GM18867 (cell line): ENCODE data around the gene POLR3E.
A peak's percentile ranks its signal among the peaks of the same experiment; 100 is the strongest.
"Not testable (repeated sequence)": the region's sequence is repeated elsewhere in the genome, so short reads cannot be mapped to it uniquely, and the experiment has no call there.

Source experiments
- ATAC-seq: cut with Tn5 transposase; IDR thresholded peaks from one replicate; pipeline ENCODE4 v1.9.1; 2021; ENCODE audit warnings: mild to moderate bottlenecking, moderate library complexity; ENCODE audit not compliant: unreplicated experiment

Gene POLR3E

DNA sequence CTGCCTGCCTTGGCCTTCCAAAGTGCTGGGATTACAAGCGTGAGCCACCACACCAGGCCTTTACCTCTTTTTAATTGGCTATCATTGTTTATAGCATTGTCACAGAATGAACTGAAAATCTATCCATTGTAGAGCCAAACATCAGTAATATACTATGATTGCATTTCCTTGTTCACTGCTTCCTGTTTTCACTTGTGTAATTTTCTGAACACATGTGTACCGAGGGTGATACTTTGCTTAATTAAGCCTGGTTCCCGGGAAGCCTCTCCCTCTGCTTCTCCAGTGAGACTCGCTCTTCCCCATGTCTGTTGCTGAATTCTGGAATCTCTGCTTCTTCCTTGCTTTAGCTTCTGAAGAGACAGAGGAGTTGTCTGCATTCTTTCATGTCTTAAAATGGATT lies 33.1 kb downstream of the POLR3E start:
- no peak for ATAC-seq

DNA sequence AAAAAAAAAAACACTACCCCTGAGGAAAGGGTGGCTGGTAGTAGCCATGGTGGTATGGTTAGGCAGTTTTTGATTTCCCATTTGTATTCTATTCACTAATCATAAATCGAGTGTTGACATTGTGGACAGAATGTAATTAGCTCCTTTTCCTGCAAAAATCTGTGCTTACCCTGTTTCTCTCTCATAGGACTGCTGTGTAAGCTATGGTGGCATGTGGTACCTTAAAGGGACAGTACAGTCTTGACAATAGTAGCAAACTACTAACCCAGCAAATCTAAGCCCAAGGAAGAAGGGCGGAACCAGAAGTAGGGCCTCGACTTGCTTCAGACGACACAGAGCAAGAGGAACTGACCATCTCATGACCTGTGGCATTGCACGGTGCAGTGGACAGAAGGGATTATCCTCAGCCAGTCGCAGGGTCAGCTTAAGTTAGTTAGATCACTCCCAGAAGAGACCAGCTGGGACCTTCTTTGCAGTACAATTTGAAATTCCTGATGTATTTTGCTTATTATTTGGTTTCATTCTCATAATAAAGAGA lies 36.3 kb downstream of the POLR3E start:
- ATAC-seq: no peak

DNA sequence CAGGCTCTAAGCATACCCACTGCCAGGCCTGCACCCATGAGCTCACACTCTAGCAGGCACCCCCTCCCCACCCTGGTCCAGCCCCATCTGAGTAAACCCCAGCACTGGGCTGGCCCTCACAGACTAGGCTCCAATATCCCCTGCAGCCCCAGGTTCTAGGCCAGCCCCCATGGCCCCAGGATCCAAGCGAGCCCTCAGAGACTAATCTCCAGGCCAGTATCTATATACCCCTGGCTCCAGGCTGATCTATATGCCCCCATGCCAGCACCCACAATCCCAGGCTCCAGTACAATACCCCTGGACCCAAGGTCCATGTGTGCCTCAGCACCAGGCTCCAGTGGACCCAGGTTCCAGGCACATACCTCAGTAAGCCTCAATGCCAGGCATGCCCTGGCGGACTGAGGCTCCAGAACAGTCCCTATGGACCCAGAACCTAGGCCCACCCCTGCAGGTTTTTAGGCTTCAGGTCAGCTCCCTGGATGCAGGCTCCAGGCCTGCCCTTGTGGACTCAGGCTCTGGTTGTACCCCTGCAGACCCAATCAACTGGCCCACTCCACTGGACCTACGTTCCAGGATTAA lies 38.5 kb downstream of the POLR3E start:
- no peak for ATAC-seq

GRCh38 chr16:22336581-22336980 lies 39.4 kb downstream of the POLR3E start:
- ATAC-seq: no peak

DNA sequence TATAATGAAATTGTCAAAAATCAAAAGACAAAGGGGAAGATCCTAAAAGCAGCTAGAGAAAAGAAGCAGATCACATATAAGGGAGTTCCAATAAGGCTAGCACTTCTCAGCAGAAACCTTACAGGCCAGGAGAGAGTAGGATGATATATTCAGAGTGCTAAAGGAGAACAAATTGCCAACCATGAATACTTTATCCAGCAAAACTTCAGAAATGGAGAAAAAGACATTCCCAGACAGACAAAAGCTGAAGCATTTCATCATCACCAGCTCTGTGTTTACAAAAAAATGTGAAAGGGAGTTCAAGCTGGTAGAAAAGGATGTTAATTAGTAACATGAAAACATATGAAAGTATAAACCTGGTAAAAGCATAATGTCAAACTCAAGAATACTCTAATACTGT lies 39.8 kb downstream of the POLR3E start:
- no peak for ATAC-seq

- ATAC-seq: no peak
Measured at GRCh38 chr16:22337849-22338635, 40.8 kb downstream of the POLR3E start.

GRCh38 chr16:22340945-22341344 lies 43.7 kb downstream of the POLR3E start:
- no peak for ATAC-seq

DNA sequence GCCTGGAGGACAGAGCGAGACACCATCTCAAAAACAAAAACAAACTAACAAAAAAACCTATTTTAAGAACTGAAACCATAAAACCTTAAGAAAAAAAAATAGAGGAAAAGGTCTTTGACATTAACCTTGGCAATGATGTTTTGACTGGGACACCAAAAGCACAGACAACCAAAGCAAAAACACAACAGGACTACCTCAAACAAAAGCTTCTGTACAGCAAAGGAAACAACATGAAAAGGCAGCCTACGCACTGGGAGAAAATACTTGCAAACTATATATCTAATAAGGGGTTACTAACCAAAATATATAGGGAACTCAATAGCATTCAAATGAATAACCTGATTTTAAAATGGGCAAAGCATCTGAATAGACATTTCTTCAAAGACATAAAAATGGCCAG lies 44.9 kb downstream of the POLR3E start:
- ATAC-seq: no peak

GRCh38 chr16:22346483-22346882 lies 49.3 kb downstream of the POLR3E start:
- no peak for ATAC-seq

- ATAC-seq: no peak
Measured at GRCh38 chr16:22347100-22347820, 50.1 kb downstream of the POLR3E start.

- no peak for ATAC-seq
Measured at GRCh38 chr16:22348291-22348690, 51.1 kb downstream of the POLR3E start.

GRCh38 chr16:22351017-22351416 lies 53.8 kb downstream of the POLR3E start:
- ATAC-seq: not testable (repeated sequence)

- no peak for ATAC-seq
Measured at GRCh38 chr16:22352140-22352539, 54.9 kb downstream of the POLR3E start.

DNA sequence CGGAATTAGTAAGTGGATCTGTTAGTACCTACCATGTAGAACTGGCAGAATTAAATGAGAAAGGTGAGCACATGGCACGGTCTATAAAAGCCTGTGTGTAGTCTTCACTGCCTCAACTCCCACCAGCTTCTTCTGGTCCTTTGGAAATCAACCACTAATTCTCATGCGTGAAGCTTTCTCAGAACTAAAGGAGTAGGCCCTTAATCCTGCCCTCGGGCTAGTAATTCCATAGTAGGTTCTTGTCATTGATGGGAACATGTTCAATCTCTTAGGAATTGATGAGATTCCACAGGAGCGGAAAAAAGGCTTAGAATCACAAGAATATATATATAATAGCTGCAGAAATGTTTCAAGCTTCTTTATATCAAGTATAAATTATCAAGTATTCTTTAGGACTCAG lies 55.5 kb downstream of the POLR3E start:
- ATAC-seq: no peak

DNA sequence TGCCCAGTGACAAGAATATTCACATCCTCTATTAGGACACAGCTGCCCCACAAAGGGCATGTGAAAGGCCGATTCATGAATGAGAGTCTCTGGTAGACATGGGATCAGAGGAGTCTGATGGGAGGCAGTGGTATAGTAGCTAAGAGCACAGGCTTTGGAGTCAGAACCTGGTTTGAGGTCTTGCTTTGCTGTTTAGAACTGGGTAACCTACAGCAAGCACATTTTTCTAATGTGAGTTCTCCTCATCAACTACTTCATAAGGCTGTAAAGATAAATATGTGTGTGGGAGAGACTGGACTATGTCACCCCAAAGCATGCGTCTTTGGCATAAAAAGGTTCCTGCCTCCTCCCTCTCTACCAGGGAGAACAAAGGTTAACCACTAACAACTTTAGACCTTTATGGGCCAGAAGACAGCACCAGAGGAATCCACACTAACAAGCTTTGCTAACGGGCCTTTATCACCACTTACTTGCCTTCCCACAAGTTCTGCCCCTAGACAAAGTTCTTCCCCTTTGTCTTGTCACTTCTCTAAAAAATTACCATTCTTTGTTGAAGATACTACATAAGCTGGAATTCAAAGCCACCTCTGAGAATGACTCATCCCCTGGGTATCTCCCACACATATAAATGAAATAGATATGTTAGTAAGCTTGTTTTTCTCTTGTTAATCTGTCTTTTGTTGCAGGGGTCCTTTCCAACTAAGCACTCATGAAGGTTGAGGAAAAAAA lies 56.1 kb downstream of the POLR3E start:
- no peak for ATAC-seq

DNA sequence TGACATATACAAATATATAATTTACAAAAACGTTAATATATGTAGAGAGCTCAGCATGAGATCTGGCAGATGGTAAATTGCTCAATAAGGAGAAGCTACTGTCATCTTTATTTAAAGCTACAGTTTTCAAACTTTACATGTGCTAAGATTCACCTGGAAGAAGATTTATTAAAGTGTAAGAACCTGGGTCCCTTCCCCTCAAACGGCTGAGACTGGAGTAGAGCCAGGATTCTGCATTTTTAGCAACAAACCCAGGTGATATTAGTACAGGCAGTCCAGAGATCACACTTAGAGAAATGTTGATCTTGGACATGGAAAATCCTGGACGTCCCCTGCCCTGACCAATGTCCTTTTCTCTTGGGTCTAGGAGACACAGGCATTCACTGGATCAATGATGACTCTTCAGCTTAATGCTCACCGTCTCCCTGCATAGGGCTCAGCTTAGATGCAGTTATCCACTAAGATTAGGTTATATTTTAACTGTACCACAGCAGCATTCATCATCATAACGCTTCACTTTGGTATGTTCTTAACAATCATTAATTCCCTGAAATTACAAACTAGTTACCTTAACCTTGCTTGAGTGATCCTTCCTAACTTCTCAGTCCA lies 56.8 kb downstream of the POLR3E start:
- no peak for ATAC-seq

DNA sequence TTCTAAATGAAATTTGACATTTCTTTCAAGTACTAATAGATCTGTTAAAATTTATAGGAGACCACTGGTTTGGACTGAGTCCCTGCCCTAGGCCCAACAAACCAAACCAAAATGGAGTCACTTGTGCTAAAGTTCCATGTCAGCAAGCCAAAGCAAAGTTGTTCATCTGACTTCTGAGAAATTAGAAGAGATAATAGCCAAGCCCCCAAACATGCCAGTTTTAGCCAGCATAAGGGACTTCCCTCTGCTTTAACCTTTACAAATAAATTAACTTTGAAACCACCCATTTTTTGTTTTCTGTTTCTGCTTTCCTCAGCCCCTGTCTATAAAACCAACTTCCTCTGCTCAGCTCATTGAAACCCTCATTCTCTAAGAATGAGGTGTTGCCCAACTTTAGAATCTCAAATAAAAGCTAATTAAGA lies 58.3 kb downstream of the POLR3E start:
- no peak for ATAC-seq

- peak; percentile 18 for ATAC-seq
Measured at GRCh38 chr16:22356930-22357634, 59.9 kb downstream of the POLR3E start.

- peak; percentile 75 for ATAC-seq
Measured at GRCh38 chr16:22357635-22357971, 60.4 kb downstream of the POLR3E start.

DNA sequence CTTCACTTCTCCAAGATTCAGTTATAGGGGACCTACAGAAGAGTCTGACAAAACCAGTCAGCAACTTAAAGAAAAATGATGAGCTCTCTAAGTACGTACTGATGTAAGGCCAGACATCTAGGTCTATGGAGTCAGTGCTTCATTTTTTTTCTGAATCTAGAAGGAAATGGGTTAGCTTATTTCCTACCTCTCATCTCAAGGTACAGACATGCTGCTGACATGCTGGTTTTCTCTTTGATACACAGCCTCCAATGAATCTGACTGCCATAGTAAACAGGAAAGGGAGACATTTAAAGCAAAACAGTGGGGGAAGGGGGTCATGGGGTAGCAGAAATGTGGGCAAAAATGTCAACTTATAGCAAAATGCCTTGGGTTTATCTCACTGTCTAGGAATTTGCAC lies 60.8 kb downstream of the POLR3E start:
- ATAC-seq: peak; percentile 9
